ENCODE results near the gene ZNF598.

Gene ZNF598

GRCh38 chr16:2009791-2010510, at the start of gene ZNF598:
ZNF598 (minus strand) TSS chr16:2009821.
- TF ChIP-seq, protein P1, sequence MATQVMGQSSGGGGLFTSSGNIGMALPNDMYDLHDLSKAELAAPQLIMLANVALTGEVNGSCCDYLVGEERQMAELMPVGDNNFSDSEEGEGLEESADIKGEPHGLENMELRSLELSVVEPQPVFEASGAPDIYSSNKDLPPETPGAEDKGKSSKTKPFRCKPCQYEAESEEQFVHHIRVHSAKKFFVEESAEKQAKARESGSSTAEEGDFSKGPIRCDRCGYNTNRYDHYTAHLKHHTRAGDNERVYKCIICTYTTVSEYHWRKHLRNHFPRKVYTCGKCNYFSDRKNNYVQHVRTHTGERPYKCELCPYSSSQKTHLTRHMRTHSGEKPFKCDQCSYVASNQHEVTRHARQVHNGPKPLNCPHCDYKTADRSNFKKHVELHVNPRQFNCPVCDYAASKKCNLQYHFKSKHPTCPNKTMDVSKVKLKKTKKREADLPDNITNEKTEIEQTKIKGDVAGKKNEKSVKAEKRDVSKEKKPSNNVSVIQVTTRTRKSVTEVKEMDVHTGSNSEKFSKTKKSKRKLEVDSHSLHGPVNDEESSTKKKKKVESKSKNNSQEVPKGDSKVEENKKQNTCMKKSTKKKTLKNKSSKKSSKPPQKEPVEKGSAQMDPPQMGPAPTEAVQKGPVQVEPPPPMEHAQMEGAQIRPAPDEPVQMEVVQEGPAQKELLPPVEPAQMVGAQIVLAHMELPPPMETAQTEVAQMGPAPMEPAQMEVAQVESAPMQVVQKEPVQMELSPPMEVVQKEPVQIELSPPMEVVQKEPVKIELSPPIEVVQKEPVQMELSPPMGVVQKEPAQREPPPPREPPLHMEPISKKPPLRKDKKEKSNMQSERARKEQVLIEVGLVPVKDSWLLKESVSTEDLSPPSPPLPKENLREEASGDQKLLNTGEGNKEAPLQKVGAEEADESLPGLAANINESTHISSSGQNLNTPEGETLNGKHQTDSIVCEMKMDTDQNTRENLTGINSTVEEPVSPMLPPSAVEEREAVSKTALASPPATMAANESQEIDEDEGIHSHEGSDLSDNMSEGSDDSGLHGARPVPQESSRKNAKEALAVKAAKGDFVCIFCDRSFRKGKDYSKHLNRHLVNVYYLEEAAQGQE (IDR thresholded peaks at IDR 0.05; ENCODE audit: low read depth) = no peak
- TF ChIP-seq, protein P2, sequence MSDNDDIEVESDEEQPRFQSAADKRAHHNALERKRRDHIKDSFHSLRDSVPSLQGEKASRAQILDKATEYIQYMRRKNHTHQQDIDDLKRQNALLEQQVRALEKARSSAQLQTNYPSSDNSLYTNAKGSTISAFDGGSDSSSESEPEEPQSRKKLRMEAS (IDR thresholded peaks at IDR 0.05) = peak; percentile 91
- TF ChIP-seq TAF1 (IDR thresholded peaks at IDR 0.05; ENCODE audit: low read depth) = peak; percentile 71
- no peak for TF ChIP-seq FOXM1 (IDR thresholded peaks at IDR 0.05; ENCODE audit: borderline replicate concordance, low read depth)
- peak; percentile 67 for TF ChIP-seq USF1 (IDR thresholded peaks at IDR 0.05)
- peak; percentile 43; the same call in 1 of the 2 replicates for TF ChIP-seq TCF12 (IDR thresholded peaks at IDR 0.05; ENCODE audit: low read depth)
- TF ChIP-seq RAD21 (IDR thresholded peaks at IDR 0.05; ENCODE audit: low read depth) = no peak
- TF ChIP-seq NFIC (IDR thresholded peaks at IDR 0.05) = no peak
- TF ChIP-seq EP300 (IDR thresholded peaks at IDR 0.05; ENCODE audit: borderline replicate concordance) = no peak
- peak; percentile 65; the same call in 1 of the 2 replicates for TF ChIP-seq CREB1 (IDR thresholded peaks at IDR 0.05; ENCODE audit: low read depth)

DNA sequence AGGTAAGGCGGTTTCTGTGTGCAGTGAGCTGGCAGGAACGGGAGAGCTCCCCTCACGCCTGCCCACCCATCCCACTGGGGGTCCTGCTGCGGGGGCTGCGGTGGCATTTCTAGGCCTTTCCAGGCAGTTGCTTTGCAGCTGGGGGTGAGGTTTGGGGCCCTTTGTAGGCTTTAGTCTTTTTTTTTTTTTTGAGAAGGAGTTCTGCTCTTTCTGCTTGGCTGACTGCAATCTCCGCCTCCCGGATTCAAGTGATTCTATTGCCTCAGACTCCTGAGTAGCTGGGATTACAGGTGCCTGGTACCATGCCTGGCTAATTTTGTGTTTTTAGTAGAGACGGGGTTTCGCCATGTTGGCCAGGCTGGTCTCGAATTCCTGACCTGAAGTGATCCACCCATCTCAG, 49.3 kb upstream of the ZNF598 start:
- TF ChIP-seq EP300 (IDR thresholded peaks at IDR 0.05; ENCODE audit: borderline replicate concordance) (peak; percentile 43; the same call in 1 of the 2 replicates), YY1 (IDR thresholded peaks at IDR 0.05; ENCODE audit: low read depth) (0 out of 2 replicates have a peak, but pooled peaks have one; percentile 9), USF1 (IDR thresholded peaks at IDR 0.05) (no peak), EGR1 (IDR thresholded peaks at IDR 0.05) (peak; percentile 42; the same call in 1 of the 2 replicates), TAF1 (IDR thresholded peaks at IDR 0.05; ENCODE audit: low read depth) (no peak), TCF12 (IDR thresholded peaks at IDR 0.05; ENCODE audit: low read depth) (peak; percentile 46; the same call in 1 of the 2 replicates), CREB1 (IDR thresholded peaks at IDR 0.05; ENCODE audit: low read depth) (no peak), CEBPB (IDR thresholded peaks at IDR 0.05) (peak; percentile 88)

DNA sequence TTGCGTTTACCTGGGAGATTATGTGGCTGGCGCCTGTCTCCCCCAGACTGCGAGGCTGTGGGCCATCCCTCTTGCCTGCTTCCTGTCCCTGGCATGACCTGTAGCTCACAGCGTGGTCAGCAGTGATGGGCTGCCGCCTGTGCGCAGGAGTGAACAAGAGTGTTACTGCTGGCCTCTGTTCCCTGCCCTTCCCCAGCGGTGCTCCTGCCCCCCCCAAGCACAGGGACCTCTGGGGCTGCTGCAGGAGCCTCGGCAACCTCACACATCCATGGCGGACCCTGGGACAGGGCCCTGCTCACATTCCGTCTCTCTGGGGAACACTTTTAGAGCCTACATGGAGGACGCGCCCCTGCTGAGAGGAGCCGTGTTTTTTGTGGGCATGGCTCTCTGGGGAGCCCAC, 48.8 kb upstream of the ZNF598 start:
- TF ChIP-seq YY1 (IDR thresholded peaks at IDR 0.05; ENCODE audit: low read depth) = no peak; the same call in 1 of the 2 replicates
- no peak for TF ChIP-seq NFIC (IDR thresholded peaks at IDR 0.05)
- no peak for TF ChIP-seq RAD21 (IDR thresholded peaks at IDR 0.05; ENCODE audit: low read depth)
- TF ChIP-seq ZBTB7A (IDR thresholded peaks at IDR 0.05; ENCODE audit: low read depth) = no peak
- no peak for TF ChIP-seq EGR1 (IDR thresholded peaks at IDR 0.05)
- no peak for TF ChIP-seq FOXM1 (IDR thresholded peaks at IDR 0.05; ENCODE audit: borderline replicate concordance, low read depth)
- TF ChIP-seq, protein P2 (IDR thresholded peaks at IDR 0.05) = no peak; the same call in 1 of the 2 replicates
- TF ChIP-seq CREB1 (IDR thresholded peaks at IDR 0.05; ENCODE audit: low read depth) = no peak
- TF ChIP-seq, protein P1 (IDR thresholded peaks at IDR 0.05; ENCODE audit: low read depth) = no peak
- no peak for TF ChIP-seq TAF1 (IDR thresholded peaks at IDR 0.05; ENCODE audit: low read depth)
- TF ChIP-seq CEBPB (IDR thresholded peaks at IDR 0.05) = no peak

DNA sequence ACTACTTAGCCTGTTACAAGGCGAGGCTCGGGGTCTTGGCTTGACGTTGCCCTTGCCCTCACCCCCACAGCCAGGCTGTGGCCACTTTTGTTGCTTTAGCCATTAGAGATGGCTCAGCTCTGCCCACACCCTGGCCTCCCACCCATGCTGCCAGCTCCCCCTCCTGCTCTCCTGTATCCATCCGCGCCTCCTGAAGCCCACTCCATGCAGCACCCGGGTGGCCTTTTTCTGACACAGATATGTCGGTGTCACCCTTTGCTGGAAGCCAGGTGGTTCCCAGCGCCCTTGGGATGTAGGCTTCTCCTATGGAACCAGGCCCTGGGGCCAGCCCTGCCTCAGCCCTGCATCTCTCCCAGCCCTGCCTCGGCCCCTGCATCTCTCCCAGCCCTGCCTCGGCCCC, 47.8 kb upstream of the ZNF598 start:
- TF ChIP-seq ZBTB7A (IDR thresholded peaks at IDR 0.05; ENCODE audit: low read depth) (0 out of 2 replicates have a peak, but pooled peaks have one; percentile 16), CEBPB (IDR thresholded peaks at IDR 0.05) (no peak)
- TF ChIP-seq, protein P1 (IDR thresholded peaks at IDR 0.05; ENCODE audit: low read depth) = no peak
